CD4-positive, alpha-beta T cell (primary cell): ENCODE results near the gene ITPR3. TPM values are rescaled to one million over a fixed set of nuclear protein-coding genes. Genes with fewer than 3 reads are reported as not detected.

ENCODE experiments used
- ATAC-seq: fragments of 200-7000 bp; cut with Tn5 transposase; one replicate; pipeline ENCODE4 v1.10.0; 2022; ENCODE audit warnings: mild to moderate bottlenecking; ENCODE audit not compliant: poor library complexity
- CTCF ChIA-PET: fragments of 350-600 bp; sonication (Branson Sonifier 250); formaldehyde crosslinking; loops from one replicate; lab custom pipeline; 2021; ENCODE audit warnings: antibody characterized with exemption, inconsistent platforms; lab: Charles Lee
- POLR2A ChIA-PET: fragments of 350-600 bp; sonication (Branson Sonifier 250); formaldehyde crosslinking; loops from one replicate; lab custom pipeline; 2021; ENCODE audit warnings: antibody characterized with exemption, inconsistent platforms; lab: Charles Lee
- DNase-seq, 14 experiments: peaks; one replicate each; pipeline ENCODE4 v3.0.0-alpha.2; 2013 to 2020; ENCODE audit warnings: mixed read lengths in 2 of 14
- H3K27ac ChIP-seq, 2 donors: one replicate each; pipeline versions ENCODE4 v1.5.1 to v1.7.0; 2013; ENCODE audit warnings: low read length in 2 of 2, low read depth in 1 of 2, mild to moderate bottlenecking in 1 of 2
- H3K27me3 ChIP-seq, 2 experiments: 1 replicate in 1 of 2; 2 replicates in 1 of 2; pipeline versions ENCODE4 v1.6.1 to v1.7.0; 2013; ENCODE audit warnings: low read length in 2 of 2, control low read depth in 1 of 2, mild to moderate bottlenecking in 1 of 2, moderate library complexity in 1 of 2; ENCODE audit not compliant: insufficient read depth in 2 of 2, control insufficient read depth in 1 of 2
- H3K36me3 ChIP-seq: one replicate; pipeline ENCODE4 v1.6.1; 2013; ENCODE audit warnings: low read length, control low read depth; ENCODE audit not compliant: insufficient read depth
- H3K4me1 ChIP-seq: one replicate; pipeline ENCODE4 v1.6.1; 2013; ENCODE audit warnings: low read length, control low read depth; ENCODE audit not compliant: insufficient read depth
- H3K4me3 ChIP-seq: one replicate; pipeline ENCODE4 v1.5.1; 2013; ENCODE audit warnings: mild to moderate bottlenecking, low read length, moderate library complexity
- H3K9me3 ChIP-seq, 2 experiments: 1 replicate in 1 of 2; 2 replicates in 1 of 2; pipeline versions ENCODE4 v1.6.1 to v1.7.0; 2013; ENCODE audit warnings: low read length in 2 of 2, mild to moderate bottlenecking in 2 of 2, control low read depth in 1 of 2, moderate library complexity in 1 of 2; ENCODE audit not compliant: control insufficient read depth in 1 of 2, insufficient read depth in 1 of 2
- H3K27ac Mint-ChIP-seq: one replicate; pipeline ENCODE4 v1.8.0; 2020; ENCODE audit warnings: mixed read lengths
- H3K27me3 Mint-ChIP-seq: one replicate; pipeline ENCODE4 v1.8.0; 2021; ENCODE audit warnings: mixed read lengths
- H3K36me3 Mint-ChIP-seq: one replicate; pipeline ENCODE4 v1.8.0; 2021; ENCODE audit warnings: low read depth, mixed read lengths
- H3K4me1 Mint-ChIP-seq: one replicate; pipeline ENCODE4 v1.8.0; 2021; ENCODE audit warnings: low read depth, mixed read lengths
- H3K4me3 Mint-ChIP-seq: one replicate; pipeline ENCODE4 v1.8.0; 2020; ENCODE audit warnings: mild to moderate bottlenecking, mixed read lengths
- H3K9me3 Mint-ChIP-seq: one replicate; pipeline ENCODE4 v1.8.0; 2020; ENCODE audit warnings: mixed read lengths
- intact Hi-C, 2 experiments: fragments of 100-400 bp; cut with DNase I in 1 of 2; cut with micrococcal nuclease in 1 of 2; formaldehyde crosslinking; loops; one replicate each; pipeline versions ENCODE4 v1.15.1 to v1.9.0; 2023 to 2025; cut with DNase I, micrococcal nuclease
- total RNA-seq, 174 experiments: library from RNA in 2 of 174; stranded (reverse) in 2 of 174; gene quantifications; one replicate each; pipeline ENCODE4 v1.2.3 and lab custom pipeline; 2021 to 2026
- TF ChIP-seq, protein P1 (sequence below): fragments of 200-600 bp; IDR thresholded peaks from one replicate; pipeline ENCODE4 v1.8.0; 2022; ENCODE audit warnings: antibody characterized with exemption, mild to moderate bottlenecking

The ITPR3 gene
- total RNA-seq, 2 experiments from 2014 or later: 44.5 to 45.5 TPM

DNA sequence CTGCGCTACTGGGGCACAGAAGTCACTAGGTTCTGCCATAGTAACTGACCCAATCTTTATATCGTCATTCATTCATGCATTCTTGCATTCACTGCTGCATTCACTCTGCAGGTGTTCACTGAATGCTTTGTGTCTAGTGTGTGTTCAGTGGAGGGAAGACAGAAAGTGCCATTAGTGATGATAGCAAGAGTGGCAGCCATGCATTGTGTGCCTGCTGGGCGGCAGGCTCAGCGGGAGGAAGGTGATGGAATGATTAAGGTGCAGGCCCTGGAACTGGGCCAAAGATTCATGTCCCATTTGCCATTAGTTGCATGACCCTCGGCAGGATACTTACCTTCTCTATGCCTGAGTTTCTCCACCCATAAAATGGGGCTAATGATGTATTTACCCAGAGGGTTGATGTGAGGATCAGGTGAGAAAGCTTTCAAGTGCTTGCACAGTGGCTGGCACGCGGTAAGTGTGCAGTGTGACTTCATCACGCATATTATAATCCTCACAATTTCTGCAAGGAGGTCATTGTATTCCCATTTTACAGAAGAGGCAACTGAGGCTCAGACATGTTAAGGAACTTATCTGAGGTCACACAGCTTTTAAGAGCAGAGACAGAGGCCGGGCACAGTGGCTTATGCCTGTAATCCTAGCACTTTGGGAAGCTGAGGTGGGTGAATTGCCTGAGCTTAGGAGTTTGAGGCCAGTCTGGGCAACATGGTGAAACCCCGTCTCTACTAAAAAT lies 40.1 kb downstream of the ITPR3 start:
- H3K36me3 ChIP-seq: peaks cover 65% of the 10 kb centered on the region
- no peak overlapping the region for H3K27ac Mint-ChIP-seq
- ChIA-PET POLR2A (no interaction called here), CTCF (no interaction called here)
- no peaks in the 10 kb centered on the region for H3K9me3 ChIP-seq
- H3K36me3 Mint-ChIP-seq: peaks cover 65% of the 10 kb centered on the region
- H3K4me3 Mint-ChIP-seq: no peak overlapping the region
- ATAC-seq (no peak), DNase-seq (no peak)
- intact Hi-C loops: no loop called here
- TF ChIP-seq, protein P1, sequence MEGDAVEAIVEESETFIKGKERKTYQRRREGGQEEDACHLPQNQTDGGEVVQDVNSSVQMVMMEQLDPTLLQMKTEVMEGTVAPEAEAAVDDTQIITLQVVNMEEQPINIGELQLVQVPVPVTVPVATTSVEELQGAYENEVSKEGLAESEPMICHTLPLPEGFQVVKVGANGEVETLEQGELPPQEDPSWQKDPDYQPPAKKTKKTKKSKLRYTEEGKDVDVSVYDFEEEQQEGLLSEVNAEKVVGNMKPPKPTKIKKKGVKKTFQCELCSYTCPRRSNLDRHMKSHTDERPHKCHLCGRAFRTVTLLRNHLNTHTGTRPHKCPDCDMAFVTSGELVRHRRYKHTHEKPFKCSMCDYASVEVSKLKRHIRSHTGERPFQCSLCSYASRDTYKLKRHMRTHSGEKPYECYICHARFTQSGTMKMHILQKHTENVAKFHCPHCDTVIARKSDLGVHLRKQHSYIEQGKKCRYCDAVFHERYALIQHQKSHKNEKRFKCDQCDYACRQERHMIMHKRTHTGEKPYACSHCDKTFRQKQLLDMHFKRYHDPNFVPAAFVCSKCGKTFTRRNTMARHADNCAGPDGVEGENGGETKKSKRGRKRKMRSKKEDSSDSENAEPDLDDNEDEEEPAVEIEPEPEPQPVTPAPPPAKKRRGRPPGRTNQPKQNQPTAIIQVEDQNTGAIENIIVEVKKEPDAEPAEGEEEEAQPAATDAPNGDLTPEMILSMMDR: no peak
- H3K27me3 Mint-ChIP-seq: no peaks in the 10 kb centered on the region
- H3K4me3 ChIP-seq: no peak overlapping the region
- H3K4me1 Mint-ChIP-seq: no peaks in the 10 kb centered on the region
- no peaks in the 10 kb centered on the region for H3K4me1 ChIP-seq
- H3K27me3 ChIP-seq: no peaks in the 10 kb centered on the region
- no peaks in the 10 kb centered on the region for H3K9me3 Mint-ChIP-seq
- no peak overlapping the region for H3K27ac ChIP-seq

DNA sequence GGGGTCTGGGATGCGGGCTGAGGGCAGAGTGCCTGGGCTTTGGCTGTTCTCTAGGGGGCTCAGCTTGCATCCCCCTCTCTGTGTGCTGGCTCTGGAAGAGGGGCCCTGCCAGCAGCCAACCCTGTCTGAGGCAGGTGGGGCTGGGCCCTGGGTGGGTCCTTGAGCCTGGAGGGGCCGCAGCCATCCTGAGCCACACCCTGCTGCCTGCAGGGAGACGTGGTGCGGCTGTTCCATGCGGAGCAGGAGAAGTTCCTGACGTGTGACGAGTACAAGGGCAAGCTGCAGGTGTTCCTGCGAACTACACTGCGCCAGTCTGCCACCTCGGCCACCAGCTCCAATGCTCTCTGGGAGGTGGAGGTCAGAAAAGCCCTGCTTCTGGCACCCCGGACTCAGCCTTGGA lies 41.2 kb downstream of the ITPR3 start:
- Mint-ChIP-seq H3K9me3 (no peaks in the 10 kb centered on the region), H3K27ac (no peak overlapping the region), H3K4me1 (no peaks in the 10 kb centered on the region), H3K4me3 (no peak overlapping the region), H3K36me3 (peaks cover 70% of the 10 kb centered on the region), H3K27me3 (no peaks in the 10 kb centered on the region)
- Histone ChIP-seq H3K27ac (no peak overlapping the region), H3K4me1 (no peaks in the 10 kb centered on the region), H3K36me3 (peaks cover 63% of the 10 kb centered on the region), H3K27me3 (no peaks in the 10 kb centered on the region), H3K9me3 (no peaks in the 10 kb centered on the region), H3K4me3 (no peak overlapping the region)
- POLR2A ChIA-PET: no interaction called here
- CTCF ChIA-PET: no interaction called here
- DNase-seq (no peak), ATAC-seq (no peak)
- intact Hi-C loops: no loop called here
- TF ChIP-seq, protein P1: no peak

DNA sequence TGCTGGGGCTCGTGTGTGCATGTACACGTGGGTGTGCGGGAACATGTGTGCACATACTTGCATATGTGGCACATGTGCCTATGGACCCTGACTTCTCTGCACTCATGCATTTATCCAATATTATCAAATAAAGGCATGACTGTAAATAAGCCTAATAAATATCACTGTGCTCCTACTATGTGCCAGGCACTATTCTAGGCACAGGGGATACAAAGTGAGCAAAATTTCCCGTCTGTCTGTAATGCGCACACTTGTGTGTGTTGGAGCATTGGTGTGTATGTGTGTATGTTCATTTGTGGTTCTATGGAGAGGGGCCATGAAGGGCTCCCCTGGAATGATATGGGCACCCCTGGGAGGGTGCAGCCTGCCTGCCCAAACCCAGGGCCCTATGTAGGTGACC lies 41.9 kb downstream of the ITPR3 start:
- no peaks in the 10 kb centered on the region for H3K9me3 Mint-ChIP-seq
- no peaks in the 10 kb centered on the region for H3K9me3 ChIP-seq
- ChIA-PET CTCF (no interaction called here), POLR2A (no interaction called here)
- peaks cover 63% of the 10 kb centered on the region for H3K36me3 ChIP-seq
- H3K27ac ChIP-seq: no peak overlapping the region
- ATAC-seq: no peak
- TF ChIP-seq, protein P1: no peak
- no peak overlapping the region for H3K4me3 Mint-ChIP-seq
- H3K4me3 ChIP-seq: no peak overlapping the region
- intact Hi-C loops: no loop called here
- H3K27me3 ChIP-seq: no peaks in the 10 kb centered on the region
- no peaks in the 10 kb centered on the region for H3K27me3 Mint-ChIP-seq
- H3K4me1 ChIP-seq: peaks cover 2% of the 10 kb centered on the region
- peaks cover 70% of the 10 kb centered on the region for H3K36me3 Mint-ChIP-seq
- no peak for DNase-seq
- no peaks in the 10 kb centered on the region for H3K4me1 Mint-ChIP-seq
- H3K27ac Mint-ChIP-seq: no peak overlapping the region
